GM19467 (cell line): Measurements from ENCODE around the gene TACC2.
"Not testable (repeated sequence)": the region's sequence is repeated elsewhere in the genome, so short reads cannot be mapped to it uniquely, and the experiment has no call there.

ENCODE experiments used
- ATAC-seq: cut with Tn5 transposase; IDR thresholded peaks from one replicate; pipeline ENCODE4 v1.9.1; 2021; ENCODE audit warnings: mild to moderate bottlenecking, moderate library complexity; ENCODE audit not compliant: unreplicated experiment

The TACC2 gene

GRCh38 chr10:121988361-121989324 lies at the start of gene TACC2:
Gene TACC2, plus strand, starts transcription at chr10:121989163. Its CDS starts 32,819 bp downstream, at chr10:122021982.
- ATAC-seq, result no peak

GRCh38 chr10:121941532-121941931 lies 47.4 kb upstream of the TACC2 start:
- ATAC-seq, result no peak

GRCh38 chr10:121942749-121943416 lies 46.1 kb upstream of the TACC2 start:
- ATAC-seq, result no peak

GRCh38 chr10:121947343-121948330 lies 41.3 kb upstream of the TACC2 start:
- no peak for ATAC-seq

DNA sequence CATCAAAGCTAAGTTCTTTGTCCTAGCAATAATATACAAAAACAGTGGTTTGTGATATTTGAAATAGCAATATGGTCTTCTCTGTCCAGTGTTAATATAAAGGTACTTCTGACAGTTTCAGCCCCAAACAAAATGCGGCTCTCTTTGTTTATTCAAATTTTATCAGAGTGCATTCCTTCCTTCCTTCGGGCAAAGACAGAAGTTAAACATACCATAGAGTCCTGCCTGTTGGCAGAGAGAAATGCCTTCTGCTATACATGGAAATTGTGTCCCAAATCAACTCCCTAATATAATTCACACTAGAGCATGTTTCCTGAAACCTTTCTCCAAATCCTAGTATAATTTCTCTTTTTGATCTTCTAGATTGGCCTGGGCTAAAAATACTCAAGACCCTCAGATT lies 39.9 kb upstream of the TACC2 start:
- no peak for ATAC-seq

- no peak for ATAC-seq
Measured at GRCh38 chr10:121949451-121949850, 39.5 kb upstream of the TACC2 start.

- no peak for ATAC-seq
Measured at GRCh38 chr10:121952226-121952625, 36.7 kb upstream of the TACC2 start.

DNA sequence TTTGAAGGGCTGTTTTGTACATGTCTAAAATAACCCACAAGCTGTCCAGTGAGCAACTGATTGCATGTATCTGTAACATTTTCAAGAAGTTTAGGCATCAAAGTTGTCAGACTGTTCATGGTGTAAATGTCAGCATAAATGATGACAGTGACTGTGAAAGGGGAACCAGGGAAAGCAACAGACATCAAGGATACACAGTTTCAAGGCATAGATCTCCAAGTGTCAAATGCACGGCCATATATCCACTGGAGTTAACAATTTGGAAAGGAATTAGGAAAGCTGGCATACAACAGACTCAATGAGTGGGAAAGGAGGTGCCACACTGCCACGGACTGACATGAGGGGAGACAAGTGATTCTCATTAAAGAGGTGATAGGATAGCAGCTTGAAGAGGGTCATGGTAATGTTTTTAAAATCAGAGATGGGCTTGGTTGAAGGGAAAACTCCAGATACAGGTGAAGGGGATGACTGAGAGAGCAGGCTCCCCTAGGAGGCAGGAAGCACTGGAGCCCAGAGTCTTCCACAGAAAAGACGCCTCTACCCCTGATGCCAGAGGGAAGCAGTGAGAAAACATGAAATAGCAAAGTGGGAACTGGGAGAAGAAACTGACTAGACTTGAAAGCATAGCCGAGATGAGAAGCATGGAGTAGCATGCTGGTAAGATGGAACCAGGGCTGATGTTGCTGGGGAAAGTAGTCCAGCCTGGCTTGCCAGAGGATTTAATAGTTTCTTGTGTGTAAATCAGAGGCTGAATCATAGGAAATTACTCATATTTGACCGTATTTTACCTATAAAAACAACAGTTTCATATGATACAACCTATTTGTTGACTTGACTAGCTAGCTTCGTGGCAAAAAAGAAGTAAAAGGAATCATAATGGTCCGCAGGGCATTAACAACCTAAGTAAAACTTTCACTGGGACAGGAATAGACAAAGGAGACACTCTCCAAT lies 32.6 kb upstream of the TACC2 start:
- no peak for ATAC-seq

GRCh38 chr10:121959671-121960070 lies 29.3 kb upstream of the TACC2 start:
- no peak for ATAC-seq

DNA sequence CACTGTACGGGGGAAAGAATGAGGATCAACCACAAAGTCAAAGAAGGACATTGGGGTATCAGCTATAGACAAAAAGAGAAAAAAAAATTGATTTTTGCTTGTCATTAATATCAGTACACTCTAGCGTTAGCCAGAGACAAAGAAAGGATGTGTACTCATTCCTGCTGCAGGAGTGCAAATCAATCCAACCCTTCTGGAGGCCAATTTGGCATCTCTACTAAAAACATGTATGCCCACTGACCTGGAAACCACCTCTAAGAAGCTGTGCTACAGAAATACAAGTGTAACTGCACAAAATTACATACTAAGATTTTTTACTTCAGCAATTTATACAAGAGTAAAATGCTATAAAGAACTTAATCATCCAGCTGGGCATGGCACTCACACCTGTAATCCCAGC lies 27.5 kb upstream of the TACC2 start:
- ATAC-seq, result no peak

GRCh38 chr10:121965996-121966395 lies 23.0 kb upstream of the TACC2 start:
- ATAC-seq, result no peak

DNA sequence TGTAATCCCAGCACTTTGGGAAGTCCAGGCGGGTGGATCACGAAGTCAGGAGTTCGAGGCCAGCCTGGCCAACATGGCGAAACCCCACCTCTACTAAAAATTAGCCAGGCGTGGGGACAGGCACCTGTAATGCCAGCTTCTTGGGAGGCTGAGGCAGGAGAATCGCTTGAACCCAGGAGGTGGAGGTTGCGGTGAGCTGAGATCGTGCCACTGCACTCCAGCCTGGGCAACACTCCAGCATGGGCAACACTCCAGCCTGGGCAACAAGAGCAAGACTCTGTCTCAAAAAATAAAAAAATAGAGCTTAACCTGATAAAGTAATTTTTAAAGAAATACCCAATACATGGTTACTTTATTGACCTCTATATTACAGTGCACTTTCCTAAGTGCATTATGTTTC lies 19.9 kb upstream of the TACC2 start:
- not testable (repeated sequence) for ATAC-seq

DNA sequence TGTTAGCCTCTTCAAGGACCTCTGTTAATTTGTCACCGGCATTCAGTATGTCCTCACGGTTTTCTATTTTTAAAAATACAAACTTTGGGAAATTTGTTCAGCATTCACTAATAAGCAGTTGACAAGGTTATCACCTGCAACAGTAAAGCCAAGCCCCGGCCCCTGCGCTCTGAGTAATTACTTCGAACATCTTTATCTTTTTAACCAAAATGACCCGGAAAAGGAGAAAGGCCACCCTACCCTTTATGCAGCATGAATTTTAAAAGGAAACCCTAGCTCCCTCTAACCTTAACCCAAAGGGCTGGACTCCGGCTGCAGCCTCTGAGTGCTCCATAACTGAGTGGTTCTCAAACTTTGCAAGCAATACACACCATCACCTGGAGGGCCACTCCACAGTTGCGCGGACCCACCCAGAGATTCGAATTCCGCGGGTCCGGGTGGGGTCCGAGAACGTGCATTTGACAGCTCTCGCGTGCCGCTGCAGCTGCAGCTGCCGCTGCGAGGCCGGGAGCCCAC lies 14.9 kb upstream of the TACC2 start:
- peak; percentile 13 for ATAC-seq

GRCh38 chr10:121974535-121975294 lies 14.2 kb upstream of the TACC2 start, which contains the start of gene NSMCE4A:
Gene NSMCE4A, minus strand, starts transcription at chr10:121975217. Its CDS starts 52 bp downstream, at chr10:121975165.
- ATAC-seq, result peak; percentile 84

GRCh38 chr10:121975295-121976086 lies 13.5 kb upstream of the TACC2 start:
- no peak for ATAC-seq

GRCh38 chr10:121976607-121977006 lies 12.4 kb upstream of the TACC2 start:
- no peak for ATAC-seq

GRCh38 chr10:121978511-121978910 lies 10.5 kb upstream of the TACC2 start:
- ATAC-seq, result no peak

DNA sequence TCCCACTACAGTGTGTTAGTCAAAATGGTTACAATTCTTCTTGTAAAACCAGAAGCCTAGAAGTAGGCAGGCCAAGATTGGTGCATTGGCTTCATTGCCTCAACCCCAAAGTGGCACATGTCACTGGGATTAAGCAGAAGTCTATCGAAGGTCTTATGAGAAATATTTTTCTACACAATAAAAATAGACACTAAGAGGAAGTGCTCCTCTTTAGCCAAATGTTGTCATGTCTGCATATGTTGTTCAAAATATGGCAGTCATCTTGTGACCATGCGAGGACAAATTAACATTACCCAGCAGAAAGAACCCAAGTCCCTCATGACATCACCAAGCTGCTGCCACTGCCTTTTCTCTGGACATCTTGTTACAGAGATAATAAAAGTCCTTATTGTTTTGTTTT lies 7.6 kb upstream of the TACC2 start:
- no peak for ATAC-seq
